ENCODE results near the gene GABRB2. TPM values are rescaled to one million over a fixed set of nuclear protein-coding genes. Genes with fewer than 3 reads are reported as not detected.

Gene GABRB2
- total RNA-seq, 4 donors from 2014 or later = 0.61 to 10.1 TPM; not detected in 2

GRCh38 chr5:161376034-161376433 is 170.5 kb downstream of the GABRB2 start:
- Histone ChIP-seq H3K4me1 (no peaks in the 10 kb centered on the region), H3K27ac (no peak overlapping the region), H3K4me3 (no peak overlapping the region), H3K9me3 (no peaks in the 10 kb centered on the region), H3K36me3 (no peaks in the 10 kb centered on the region), H3K27me3 (no peaks in the 10 kb centered on the region)
- no peak for DNase-seq
- TF ChIP-seq CTCF (IDR thresholded peaks at IDR 0.05) (no peak), POLR2A (IDR thresholded peaks at IDR 0.05) (no peak)
- intact Hi-C loops (cut with DNase I; ENCODE audit: low total_unique reads) = no loop called here

- intact Hi-C loops (cut with DNase I; ENCODE audit: low total_unique reads) = no loop called here
- TF ChIP-seq CTCF (IDR thresholded peaks at IDR 0.05) = no peak
- TF ChIP-seq POLR2A (IDR thresholded peaks at IDR 0.05) = no peak
- DNase-seq = no peak
- H3K4me3 ChIP-seq = no peak overlapping the region
- no peaks in the 10 kb centered on the region for H3K27me3 ChIP-seq
- H3K9me3 ChIP-seq = no peaks in the 10 kb centered on the region
- no peaks in the 10 kb centered on the region for H3K36me3 ChIP-seq
- H3K27ac ChIP-seq = no peak overlapping the region
- no peaks in the 10 kb centered on the region for H3K4me1 ChIP-seq
Observed at GRCh38 chr5:161373345-161373707, 173.2 kb downstream of the GABRB2 start.

GRCh38 chr5:161372682-161373344 is 173.7 kb downstream of the GABRB2 start:
- intact Hi-C loops (cut with DNase I; ENCODE audit: low total_unique reads) = no loop called here
- H3K27me3 ChIP-seq = no peaks in the 10 kb centered on the region
- no peak overlapping the region for H3K27ac ChIP-seq
- H3K4me3 ChIP-seq = no peak overlapping the region
- DNase-seq = no peak
- no peaks in the 10 kb centered on the region for H3K4me1 ChIP-seq
- no peaks in the 10 kb centered on the region for H3K36me3 ChIP-seq
- TF ChIP-seq POLR2A (IDR thresholded peaks at IDR 0.05) (no peak), CTCF (IDR thresholded peaks at IDR 0.05) (no peak)
- H3K9me3 ChIP-seq = no peaks in the 10 kb centered on the region

GRCh38 chr5:161369022-161369421 is 177.5 kb downstream of the GABRB2 start:
- no peak for DNase-seq
- intact Hi-C loops (cut with DNase I; ENCODE audit: low total_unique reads) = no loop called here
- Histone ChIP-seq H3K4me3 (no peak overlapping the region), H3K27me3 (no peaks in the 10 kb centered on the region), H3K4me1 (no peaks in the 10 kb centered on the region), H3K27ac (no peak overlapping the region), H3K36me3 (no peaks in the 10 kb centered on the region), H3K9me3 (no peaks in the 10 kb centered on the region)
- no peak for TF ChIP-seq CTCF (IDR thresholded peaks at IDR 0.05)
- no peak for TF ChIP-seq POLR2A (IDR thresholded peaks at IDR 0.05)

- Histone ChIP-seq H3K9me3 (no peaks in the 10 kb centered on the region), H3K27ac (no peak overlapping the region), H3K36me3 (no peaks in the 10 kb centered on the region), H3K27me3 (no peaks in the 10 kb centered on the region), H3K4me1 (no peaks in the 10 kb centered on the region), H3K4me3 (no peak overlapping the region)
- intact Hi-C loops (cut with DNase I; ENCODE audit: low total_unique reads) = no loop called here
- DNase-seq = no peak
- TF ChIP-seq CTCF (IDR thresholded peaks at IDR 0.05) (no peak), POLR2A (IDR thresholded peaks at IDR 0.05) (no peak)
Observed at GRCh38 chr5:161358446-161358845, 188.1 kb downstream of the GABRB2 start.

All from uterus (tissue), 4 donors.